Inflammatory macrophage treated with lipopolysaccharide for 4 hours (primary cell): ENCODE data around the gene LPAR1.

Experiments used
- DNase-seq: peaks from one replicate; pipeline ENCODE4 v3.0.0-alpha.2; 2020

Gene LPAR1

DNA sequence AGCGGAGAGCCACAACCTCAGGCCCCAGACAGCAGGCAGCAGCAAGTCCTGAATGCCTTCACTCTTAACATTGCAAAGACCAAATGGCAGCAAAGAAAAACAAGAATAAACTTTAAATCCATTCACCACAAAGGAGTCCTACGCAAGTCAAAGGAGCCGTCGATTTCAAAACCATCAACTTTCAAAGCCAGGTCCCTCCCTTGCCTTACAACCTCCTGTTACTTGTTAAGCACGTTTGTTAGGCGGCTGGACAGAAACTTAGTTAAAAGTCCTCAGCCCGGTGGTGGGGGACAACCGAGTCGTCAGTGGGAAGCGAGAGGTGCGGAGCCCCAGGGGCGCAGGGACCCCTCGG lies 938 bp downstream of the LPAR1 start:
- DNase-seq: peak; percentile 22

DNA sequence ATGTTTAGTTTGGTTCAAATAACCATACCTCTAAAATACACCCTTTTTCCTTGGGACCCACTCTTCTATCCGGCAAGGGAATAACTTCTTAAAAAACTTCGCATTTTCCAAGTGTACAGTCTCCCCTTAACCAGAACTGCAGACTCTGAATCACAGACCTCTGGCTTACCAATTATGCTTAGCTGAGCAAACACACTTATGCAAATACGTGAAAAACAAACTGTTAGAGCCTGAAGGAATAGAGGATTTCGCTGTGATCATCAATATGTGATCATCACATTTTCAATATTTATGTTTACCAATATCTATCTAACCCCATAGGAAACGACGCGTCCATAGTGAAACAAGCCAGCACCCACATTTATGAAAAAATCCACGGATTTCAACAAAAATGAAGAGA lies 1.3 kb downstream of the LPAR1 start:
- DNase-seq: peak; percentile 29

DNA sequence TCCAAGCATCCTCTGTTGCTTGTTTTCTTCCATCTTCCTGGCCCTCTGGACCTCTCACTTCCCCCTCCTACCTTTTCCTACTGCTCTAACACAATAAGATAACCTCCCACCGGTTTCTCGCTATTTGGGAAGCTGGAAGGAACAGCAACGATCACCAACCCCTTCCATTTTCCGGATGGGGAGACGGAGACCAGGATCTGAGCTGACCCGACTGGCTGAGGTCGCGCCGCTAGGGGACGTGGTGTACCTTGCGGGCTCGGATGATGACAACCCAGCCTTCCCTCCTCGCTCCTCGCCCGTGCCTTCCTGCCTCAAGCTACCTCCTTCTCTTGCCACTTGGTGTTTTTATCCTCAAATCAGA lies 1.9 kb downstream of the LPAR1 start:
- DNase-seq: peak; percentile 62

DNA sequence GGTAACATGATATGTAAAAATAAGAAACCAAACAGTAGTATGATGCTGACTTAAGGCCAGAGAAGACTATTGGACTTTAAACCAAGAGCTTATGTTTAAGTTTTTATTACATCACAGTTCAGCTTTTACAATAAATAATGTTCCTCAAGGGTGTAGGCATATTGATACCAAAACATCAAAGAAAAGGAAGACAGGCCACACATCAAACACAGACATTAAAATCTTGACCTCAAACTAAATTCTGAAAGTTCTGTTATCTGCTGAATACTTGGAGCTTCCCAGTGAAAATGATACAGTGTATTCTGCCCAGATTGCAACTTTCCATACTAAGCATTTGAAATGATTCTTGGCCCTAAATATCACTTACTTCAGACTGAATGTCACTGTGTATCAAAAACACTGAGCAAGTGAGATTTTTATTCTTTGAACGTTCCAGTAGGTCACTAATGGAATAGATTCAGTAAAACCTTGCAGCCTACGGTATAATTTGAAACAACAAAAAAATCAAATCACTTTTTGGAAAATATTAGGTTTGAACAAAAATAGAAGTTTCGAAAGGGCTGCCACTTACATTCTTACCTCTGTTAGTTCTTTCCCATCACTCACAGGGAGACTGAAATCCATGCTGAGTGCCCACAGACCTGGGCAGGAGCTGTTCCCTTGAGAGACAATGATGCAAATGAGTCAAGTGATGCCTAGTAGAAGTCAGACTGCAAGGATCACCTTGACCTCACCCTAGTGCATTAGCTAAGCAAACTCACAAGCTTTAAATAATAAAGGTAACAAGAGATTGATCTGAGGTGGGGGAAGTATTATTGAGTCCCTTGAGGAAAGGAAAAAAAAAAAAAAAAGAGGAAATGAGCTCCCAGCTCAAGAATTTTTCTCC lies 2.5 kb downstream of the LPAR1 start:
- no peak for DNase-seq

DNA sequence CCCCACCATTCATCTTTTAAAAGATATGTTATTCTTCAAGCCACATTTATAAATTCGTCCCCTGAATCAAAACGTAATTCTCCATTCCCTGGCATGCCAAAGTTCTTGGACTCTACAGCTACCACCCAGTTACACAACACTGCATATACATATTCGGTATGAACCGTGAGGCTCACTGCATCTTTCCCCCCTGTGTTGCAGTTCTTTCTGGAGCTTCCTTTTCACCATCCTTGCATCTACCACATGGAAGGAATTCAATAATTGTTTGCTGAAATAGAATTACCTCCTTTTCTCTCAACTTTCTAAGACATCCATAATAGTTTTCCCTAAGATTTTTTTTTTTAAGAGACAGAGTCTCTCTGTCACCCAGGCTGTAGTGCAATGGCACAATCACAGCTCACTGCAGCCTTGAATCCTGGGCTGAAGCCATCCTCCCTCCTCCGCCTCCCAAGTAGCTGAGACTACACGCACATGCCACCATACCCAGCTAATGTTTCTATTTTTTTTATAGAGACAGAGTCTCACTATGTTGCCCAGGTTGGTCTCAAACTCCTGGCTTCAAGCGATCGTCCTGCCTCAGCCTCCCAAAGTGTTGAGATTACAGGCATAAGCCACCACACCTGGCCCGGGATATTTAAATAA lies 3.3 kb downstream of the LPAR1 start:
- peak; percentile 10 for DNase-seq

DNA sequence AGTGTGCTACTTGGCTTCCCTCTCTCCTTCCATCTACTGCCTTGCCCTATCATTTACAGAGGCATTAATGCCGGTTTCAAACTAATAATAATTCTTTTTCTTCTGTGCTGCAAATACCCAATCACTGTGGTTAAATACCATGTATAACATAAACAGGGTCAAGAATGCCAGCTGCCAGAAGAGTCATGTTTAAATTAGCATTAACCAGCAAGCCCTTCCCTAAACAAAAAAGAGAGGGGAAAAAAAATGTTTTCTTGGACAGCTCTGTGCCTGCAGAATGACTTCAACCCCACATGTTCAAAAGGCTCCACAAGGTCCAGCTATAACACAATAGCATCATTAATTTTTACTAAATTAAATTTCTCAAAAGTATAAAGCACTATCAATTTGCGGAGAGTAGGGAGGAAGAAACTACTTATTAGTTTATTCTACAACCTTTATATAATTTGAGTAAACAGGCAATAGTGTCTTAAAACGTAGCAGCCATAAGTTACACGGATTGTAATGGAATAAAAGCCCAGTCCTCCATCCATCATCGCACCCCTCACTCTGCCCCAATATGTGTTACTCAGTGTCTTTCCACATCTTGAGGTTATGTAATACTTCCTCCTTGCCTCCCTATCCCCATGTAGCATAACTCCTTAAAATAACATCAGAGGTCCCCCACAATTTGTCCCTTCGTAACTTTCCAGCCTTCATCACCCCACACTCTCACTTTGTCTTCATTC lies 3.9 kb downstream of the LPAR1 start:
- DNase-seq: peak; percentile 36

DNA sequence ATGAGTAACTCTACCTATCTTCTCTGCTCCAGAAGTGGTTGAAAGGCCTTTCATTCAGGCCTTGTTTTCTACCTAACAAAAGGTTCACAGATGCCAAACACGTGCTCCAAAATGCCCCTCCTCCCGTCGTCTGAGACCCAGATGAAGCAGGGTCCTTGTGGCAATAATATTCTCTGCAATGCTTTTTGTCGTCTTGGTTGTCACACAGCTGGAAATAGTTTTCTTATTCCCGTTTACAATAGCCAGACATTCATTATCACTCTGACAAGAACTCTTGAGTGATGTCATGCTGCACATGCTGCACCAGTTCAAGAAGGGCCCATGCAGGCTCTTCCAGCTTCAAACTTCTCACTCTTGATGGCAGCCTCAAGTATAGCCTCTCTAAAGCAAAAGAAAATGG lies 7.8 kb downstream of the LPAR1 start:
- no peak for DNase-seq

DNA sequence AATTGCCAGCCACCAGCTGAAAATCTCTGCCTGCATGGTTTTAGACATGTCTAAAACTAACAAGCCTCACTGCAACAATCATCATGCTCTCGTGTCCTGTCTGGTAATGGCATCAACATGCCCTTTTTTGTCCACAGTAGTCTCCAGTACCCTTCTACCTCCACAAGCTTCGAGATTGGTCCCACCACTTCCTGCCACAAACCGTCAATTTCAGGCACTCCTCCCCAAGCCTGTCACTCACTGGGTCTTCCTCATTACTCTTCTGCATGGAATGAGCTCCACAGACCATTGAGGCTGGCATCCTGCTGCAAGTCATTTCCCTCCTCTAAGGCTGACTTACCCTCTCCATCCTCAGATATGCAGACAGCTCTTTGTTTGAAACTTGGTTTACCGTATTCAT lies 9.0 kb downstream of the LPAR1 start:
- no peak for DNase-seq

DNA sequence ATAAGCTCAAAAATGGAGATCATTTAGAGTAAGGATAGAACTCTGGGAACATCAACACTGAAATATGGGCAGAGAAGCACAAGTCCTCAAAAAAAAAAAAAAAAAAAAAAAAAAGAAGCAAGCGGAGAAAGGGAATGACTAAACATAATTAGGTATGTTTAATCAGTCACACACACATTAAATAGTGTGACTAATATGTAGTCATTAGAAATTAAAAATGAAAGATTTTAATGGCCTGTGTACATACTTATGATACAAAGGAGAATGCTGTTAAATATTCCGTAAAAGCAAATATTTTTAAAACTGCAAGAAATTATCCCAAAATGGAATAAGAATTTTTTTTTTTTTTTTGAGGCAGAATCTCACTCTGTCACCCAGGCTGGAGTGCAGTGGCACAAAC lies 10.5 kb downstream of the LPAR1 start:
- DNase-seq: no peak

DNA sequence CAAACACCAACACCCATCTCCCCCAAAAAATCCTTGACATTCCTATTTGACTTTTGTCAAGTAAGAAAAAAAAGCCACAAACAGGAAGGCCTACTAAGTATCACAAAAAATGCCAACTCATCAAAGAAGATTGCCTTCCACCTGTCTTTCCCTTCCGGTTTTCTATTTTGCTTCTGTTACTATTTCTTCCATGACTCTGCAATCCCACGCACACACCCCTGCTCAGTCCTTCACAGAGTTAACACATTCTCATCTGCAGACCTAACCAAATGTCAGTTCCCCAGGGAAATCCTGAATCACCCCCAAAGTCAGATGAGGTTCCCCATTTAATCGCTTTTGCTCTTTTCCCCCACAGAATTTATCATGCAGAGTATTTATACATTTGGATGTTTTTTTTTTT lies 15.1 kb downstream of the LPAR1 start:
- peak; percentile 61 for DNase-seq

DNA sequence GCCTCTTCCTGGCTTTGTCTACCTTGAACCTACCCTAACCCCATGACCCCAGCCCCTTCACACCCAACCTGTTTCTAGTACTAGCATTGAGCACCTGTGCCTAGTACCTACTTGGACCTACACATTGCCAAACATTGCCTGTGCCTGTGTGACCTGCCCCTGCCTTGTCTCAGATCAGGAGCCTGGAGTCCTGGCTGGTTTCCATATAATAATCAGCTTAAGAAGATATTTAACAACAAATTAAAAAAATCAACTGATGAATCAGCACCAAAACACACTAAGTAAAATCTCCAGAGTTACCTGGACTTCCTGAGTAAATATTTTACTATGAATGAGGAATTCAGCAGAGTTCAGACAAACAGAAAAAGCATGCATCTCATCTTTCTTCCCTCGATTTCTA lies 17.7 kb downstream of the LPAR1 start:
- no peak for DNase-seq

DNA sequence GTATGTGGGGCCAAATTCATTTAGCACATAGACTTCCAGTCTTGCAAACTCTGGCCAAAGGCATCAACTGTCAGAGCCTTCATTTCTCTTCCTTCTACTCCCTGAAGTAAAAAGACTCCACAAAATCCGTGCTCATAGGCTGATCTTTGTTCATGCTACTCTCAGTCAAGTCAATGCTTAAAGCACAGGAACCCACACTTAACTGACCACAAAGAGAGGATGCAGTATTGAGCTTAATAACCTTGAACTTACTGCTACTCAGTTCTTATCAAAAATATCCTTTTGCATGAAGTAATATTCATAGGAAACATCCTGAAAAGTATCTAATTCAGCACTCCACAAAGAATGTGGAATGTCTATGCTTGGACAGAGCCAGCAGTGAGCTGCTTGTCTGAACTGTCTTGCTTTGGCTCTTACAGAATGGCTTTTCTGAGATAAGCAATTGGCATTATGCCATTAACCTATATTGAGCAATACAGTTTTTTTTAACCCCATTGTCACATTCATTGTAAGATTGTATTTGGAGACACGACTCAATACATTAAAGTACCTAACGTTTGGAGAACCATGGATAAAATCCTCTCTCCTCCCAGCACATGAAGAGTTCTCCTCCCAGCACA lies 21.7 kb downstream of the LPAR1 start:
- DNase-seq: peak; percentile 51

DNA sequence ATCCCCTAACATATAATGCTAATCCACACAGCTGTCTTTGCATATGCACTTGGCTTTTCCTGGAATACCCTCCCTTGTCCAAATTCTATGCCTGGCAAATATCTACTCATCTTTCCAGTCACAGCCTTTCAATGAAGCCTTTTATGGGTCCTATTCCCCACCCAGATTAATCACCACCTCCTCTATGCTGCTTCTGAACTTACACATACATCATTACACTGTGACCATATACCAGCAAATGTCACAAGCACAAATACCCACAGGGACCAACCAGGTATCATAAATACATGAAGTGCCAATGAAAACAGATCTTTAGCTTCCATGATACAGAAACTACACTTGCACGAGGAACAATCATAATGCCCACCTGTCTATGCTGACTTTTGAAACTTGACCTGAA lies 22.3 kb downstream of the LPAR1 start:
- no peak for DNase-seq

DNA sequence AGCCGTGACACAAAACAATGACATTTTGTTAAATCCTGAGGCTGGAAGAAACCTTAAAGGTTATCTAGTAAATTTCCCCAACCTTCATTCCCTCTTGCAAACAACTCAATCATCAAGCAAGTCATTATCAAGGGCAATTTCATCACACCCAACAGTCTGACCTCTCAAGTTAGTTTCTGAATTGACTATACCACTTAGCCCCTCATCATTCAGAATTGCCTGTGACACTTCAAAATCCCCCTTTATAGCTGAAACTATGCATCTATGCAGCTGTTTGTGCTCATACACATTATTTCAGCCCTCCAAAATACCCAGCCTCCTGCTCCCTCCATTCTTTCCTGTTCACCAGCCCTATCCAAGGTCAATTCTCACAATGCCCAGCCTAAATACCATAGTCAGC lies 24.6 kb downstream of the LPAR1 start:
- DNase-seq: no peak

DNA sequence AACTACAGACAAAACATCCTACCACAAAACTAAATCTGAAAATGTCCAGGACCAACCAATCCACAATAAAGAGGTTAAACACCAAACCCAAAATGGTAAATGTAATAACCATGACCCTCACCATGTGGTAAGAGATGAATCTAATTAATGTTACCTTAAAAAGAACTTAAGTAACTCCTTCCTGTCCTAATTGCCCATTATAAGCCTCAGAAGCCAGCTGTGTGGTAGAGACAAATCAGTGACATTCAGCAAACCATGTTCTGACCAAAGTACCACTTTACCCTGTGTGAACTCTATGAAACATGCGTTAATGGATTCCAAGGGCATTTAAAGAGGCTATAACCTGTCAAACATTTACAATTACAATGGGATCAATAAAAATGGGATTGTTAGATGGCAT lies 25.0 kb downstream of the LPAR1 start:
- DNase-seq: no peak

DNA sequence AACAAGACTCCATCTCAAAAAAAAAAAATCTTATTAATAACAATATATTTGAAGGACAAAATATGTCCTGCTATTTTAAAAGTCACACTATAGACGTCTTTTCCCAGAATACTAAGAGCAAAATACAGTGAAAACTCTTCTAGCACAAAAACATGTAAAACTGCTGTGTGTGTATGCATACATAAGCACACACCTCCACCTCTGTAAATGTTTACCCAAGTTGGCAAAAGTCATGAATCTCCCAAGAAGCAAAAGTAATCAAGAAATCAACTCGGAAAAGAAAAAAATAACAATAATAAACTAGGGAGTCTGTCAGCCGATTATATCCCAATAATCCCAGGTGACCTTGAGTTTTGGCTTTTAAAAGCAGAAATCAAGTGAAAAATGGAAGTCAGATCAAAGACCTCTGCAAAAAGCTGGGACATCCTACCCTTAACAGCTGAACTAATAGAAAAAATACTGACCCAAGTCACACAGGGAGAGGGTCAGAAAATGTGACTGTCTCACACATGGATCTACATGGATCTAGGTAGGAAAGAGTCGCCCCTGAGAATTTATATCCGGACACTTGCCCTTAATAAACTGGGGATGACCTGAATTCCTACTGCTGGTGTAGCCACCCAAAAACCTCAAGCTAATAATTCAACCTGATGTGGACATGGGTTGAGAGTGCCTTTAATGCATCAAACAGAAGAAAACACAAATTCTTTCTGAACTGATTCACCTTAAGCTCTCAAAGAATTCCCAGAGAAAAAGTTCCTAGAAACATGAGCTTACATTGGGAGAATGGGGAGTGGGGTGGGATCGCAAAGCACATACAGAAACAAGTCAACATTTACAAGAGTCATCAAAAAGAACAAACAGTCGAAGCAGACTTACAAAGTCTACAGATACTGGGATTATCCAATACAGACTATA lies 29.9 kb downstream of the LPAR1 start:
- DNase-seq: no peak

DNA sequence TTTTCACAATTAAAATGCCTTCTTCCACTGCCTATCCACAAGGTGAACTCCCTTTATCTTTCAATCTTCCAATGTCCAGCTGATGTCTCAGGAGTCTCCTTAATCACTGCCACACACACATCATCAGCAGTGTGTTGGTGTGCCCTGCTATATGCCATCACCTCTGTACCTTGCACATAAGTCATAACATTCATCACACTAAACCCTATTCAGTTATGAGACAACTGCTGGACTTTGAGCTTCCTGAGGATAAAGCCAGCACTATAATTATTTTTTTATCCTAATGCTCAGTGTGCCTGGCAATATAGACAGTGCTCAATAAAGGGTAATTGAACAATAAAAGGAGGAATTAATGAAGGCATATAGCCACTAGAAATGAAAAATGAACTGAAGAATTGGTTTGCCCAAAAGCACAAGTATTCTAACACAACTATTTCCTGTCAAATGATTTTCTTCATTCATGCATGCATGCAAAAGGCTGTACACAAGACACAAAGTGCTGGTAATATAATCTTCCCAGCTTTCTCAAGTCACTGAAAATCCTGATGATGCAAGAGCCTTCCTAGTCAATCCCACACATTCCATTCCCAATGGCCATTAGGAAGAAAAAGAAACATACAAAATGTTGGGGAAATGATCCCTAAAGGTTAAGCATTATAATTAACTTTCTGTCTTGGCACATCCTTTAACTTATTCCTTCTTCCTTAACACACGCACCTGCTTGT lies 32.4 kb downstream of the LPAR1 start:
- DNase-seq: no peak

DNA sequence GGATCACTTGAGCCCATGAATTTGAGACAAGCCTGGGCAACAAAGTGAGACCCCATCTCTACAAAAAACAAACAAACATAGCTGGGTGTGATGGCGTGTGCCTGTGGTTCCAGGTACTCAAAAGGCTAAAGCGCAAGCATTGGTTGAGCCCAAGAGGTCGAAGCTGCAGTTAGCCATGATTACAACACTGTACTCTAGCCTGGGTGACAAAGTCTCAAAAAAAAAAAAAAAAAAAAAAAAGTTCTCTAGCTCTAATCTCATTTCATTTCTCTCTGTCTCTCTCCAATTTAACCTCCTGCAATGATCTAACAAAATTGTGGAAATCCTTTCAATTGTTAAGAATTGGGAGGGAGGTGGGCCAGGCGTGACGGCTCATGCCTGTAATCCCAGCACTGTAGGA lies 33.3 kb downstream of the LPAR1 start:
- DNase-seq: no peak

DNA sequence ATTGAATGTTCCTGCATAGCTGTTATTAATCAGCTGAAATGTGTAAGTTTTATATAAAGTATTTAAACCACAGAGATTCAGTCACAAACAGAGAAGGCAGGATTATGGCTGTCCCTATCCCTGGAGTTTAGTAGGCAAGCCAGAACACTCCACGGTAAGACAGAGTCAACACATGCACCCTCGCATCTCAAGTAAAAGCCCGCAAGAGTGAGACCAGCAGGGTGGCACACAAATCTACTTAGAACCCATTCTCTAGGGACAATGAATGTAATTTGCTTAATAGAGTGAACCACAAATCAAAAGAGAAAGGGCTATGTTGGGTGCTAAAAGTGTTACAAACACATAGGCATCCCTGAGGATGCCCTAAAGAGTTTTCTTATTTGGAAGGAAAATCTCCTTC lies 35.1 kb downstream of the LPAR1 start:
- no peak for DNase-seq

DNA sequence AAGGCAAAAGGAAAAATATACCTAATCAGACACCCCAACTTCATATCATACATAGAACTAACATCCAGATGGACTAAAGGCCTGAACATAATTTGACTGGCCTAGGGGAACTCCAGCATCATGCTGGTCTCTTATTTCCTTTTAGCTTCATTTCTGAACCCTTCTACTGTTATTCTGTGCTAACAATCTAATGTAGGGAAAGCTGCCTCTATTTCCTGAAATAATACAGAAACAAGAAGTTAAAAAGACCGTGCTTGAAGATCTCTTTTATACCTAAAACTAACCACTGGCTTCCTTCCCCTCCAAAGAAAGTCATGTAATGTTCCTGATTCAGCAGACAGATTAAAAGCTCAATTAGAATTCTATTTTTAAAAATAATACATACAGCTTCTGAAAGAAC lies 36.7 kb downstream of the LPAR1 start:
- DNase-seq: peak; percentile 36

DNA sequence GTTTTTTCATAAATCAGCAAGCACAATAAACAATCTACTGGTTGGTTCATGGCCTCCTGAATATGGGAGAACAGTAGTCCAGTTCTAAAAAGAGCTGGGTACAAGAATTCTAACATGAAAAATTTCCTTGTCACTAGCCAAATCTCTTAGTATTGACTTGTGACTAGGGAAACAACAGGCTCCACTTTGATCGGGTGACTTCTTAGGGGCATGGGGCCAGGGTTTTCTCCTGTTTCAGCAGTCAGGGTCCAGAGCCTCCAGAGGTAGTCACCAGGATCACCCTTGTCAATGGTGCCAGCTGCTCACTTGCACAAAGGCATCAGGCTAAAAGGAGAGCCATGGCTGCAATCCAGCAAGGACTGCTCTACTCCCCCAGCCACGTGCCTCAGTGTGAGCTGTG lies 38.1 kb downstream of the LPAR1 start:
- no peak for DNase-seq

DNA sequence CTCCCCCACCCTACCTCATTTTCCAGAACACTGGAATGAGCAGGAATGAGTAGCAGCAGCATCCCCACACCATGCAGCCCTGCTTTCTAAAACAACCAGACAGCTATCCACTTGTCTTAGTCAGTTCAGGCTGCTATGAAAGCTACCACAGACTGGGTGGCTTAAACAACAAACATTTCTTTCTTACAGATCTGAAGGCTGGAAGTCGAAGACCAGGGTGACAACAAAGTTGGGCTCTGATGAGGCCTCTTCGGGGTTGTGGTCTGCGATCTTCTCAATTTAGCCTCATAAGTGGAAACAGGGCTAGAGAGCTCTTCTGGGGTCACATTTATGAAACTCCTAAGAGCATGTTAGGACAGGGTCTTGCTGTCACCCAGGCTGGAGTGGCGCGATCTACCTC lies 38.9 kb downstream of the LPAR1 start:
- DNase-seq: no peak
